Endodermal cell (in vitro differentiated cells): ENCODE measurements around the gene NPEPL1. TPM values are rescaled to one million over a fixed set of nuclear protein-coding genes. Genes with fewer than 3 reads are reported as not detected.
"Not testable (repeated sequence)": the region's sequence is repeated elsewhere in the genome, so short reads cannot be mapped to it uniquely, and the experiment has no call there.

Experiments used
- DNase-seq: peaks from one replicate; pipeline ENCODE4 v3.0.0-alpha.2; 2017
- H3K27ac ChIP-seq: 2 replicates; pipeline ENCODE4 v1.5.1; 2013; ENCODE audit warnings: mild to moderate bottlenecking, low read depth, low read length, moderate library complexity
- H3K27me3 ChIP-seq: 2 replicates; pipeline ENCODE4 v1.6.1; 2013; ENCODE audit warnings: mild to moderate bottlenecking, low read length, moderate library complexity; ENCODE audit not compliant: insufficient read depth, control insufficient read depth, poor library complexity, severe bottlenecking
- H3K36me3 ChIP-seq: 2 replicates; pipeline ENCODE4 v1.7.0; 2013; ENCODE audit warnings: mild to moderate bottlenecking, low read length, moderate library complexity; ENCODE audit not compliant: control insufficient read depth, insufficient read depth
- H3K4me1 ChIP-seq: one replicate; pipeline ENCODE4 v1.7.0; 2013; ENCODE audit warnings: low read length; ENCODE audit not compliant: control insufficient read depth, insufficient read depth
- H3K4me3 ChIP-seq: 2 replicates; pipeline ENCODE4 v1.5.1; 2013; ENCODE audit warnings: mild to moderate bottlenecking, low read length, moderate library complexity
- H3K9ac ChIP-seq: 2 replicates; pipeline ENCODE4 v1.6.1; 2013; ENCODE audit warnings: mild to moderate bottlenecking, low read length, moderate library complexity; ENCODE audit not compliant: poor library complexity, severe bottlenecking; ENCODE audit errors: extremely low read depth
- H3K9me3 ChIP-seq: 2 replicates; pipeline ENCODE4 v1.6.1; 2013; ENCODE audit warnings: mild to moderate bottlenecking, low read length, moderate library complexity; ENCODE audit not compliant: control insufficient read depth
- H3K27ac Mint-ChIP-seq: 2 replicates; pipeline ENCODE4 v1.8.0; 2020; ENCODE audit warnings: mixed read lengths
- H3K27me3 Mint-ChIP-seq: 2 replicates; pipeline ENCODE4 v1.8.0; 2021; ENCODE audit warnings: mild to moderate bottlenecking, mixed read lengths; ENCODE audit not compliant: insufficient read depth
- H3K36me3 Mint-ChIP-seq: 2 replicates; pipeline ENCODE4 v1.8.0; 2020; ENCODE audit warnings: low read depth, mixed read lengths
- H3K4me1 Mint-ChIP-seq: 2 replicates; pipeline ENCODE4 v1.8.0; 2020; ENCODE audit warnings: mixed read lengths
- H3K4me3 Mint-ChIP-seq: 2 replicates; pipeline ENCODE4 v1.8.0; 2020; ENCODE audit warnings: mild to moderate bottlenecking, moderate library complexity, mixed read lengths
- H3K9me3 Mint-ChIP-seq: 2 replicates; pipeline ENCODE4 v1.8.0; 2020; ENCODE audit warnings: mild to moderate bottlenecking, mixed read lengths
- CTCF ChIP-seq: fragments of 200-600 bp; sonication (generic); conservative IDR thresholded peaks from 2 replicates; pipeline ENCODE4 v1.5.0; 2021; ENCODE audit warnings: antibody characterized with exemption, mild to moderate bottlenecking
- WGBS, 2 experiments: methylation state at CpG; one replicate each; pipeline versions ENCODE4 v1.1.5 to v1.1.7; 2013; ENCODE audit warnings: missing lambda C conversion rate in 2 of 2, mixed read lengths in 1 of 2; ENCODE audit not compliant: insufficient coverage in 1 of 2, insufficient read length in 1 of 2; 5-methylcytosine and 5-hydroxymethylcytosine counted together
- total RNA-seq, 2 donors: library from RNA; stranded (reverse); fragmentation: NEBNext Ultra II Directional in 1 of 2; extraction: Animal tissue kit (Norgen Biotek cat#: 25700) in 1 of 2; gene quantifications; 2 replicates in 1 of 2; 3 replicates in 1 of 2; pipeline ENCODE4 v1.2.1, GENCODE V29; 2021

The NPEPL1 gene
- total RNA-seq, 2 donors from 2014 or later, result 52.9 to 72.8 TPM

- no peak overlapping the region for H3K27ac ChIP-seq
- DNase-seq, result peak; percentile 16
- H3K36me3 Mint-ChIP-seq, result no peaks in the 10 kb centered on the region
- H3K4me3 ChIP-seq, result no peak overlapping the region
- H3K9me3 Mint-ChIP-seq, result no peaks in the 10 kb centered on the region
- WGBS, 2 experiments, result 90 to 92% methylated on average over 3 to 5 of the region's 5 CpGs
- H3K9ac ChIP-seq, result no peak overlapping the region
- no peaks in the 10 kb centered on the region for H3K36me3 ChIP-seq
- H3K4me3 Mint-ChIP-seq, result no peak overlapping the region
- H3K27ac Mint-ChIP-seq, result no peak overlapping the region
- no peaks in the 10 kb centered on the region for H3K9me3 ChIP-seq
- H3K4me1 ChIP-seq, result no peaks in the 10 kb centered on the region
- TF ChIP-seq CTCF, result no peak
- H3K27me3 ChIP-seq, result no peaks in the 10 kb centered on the region
- peaks cover 32% of the 10 kb centered on the region for H3K27me3 Mint-ChIP-seq
- peaks cover 6% of the 10 kb centered on the region for H3K4me1 Mint-ChIP-seq
Measured at GRCh38 chr20:58749979-58750378, 57.4 kb downstream of the NPEPL1 start.

- H3K9ac ChIP-seq, H3K4me1 Mint-ChIP-seq, H3K4me3 Mint-ChIP-seq, H3K27me3 ChIP-seq, H3K36me3 ChIP-seq, H3K4me3 ChIP-seq, H3K9me3 Mint-ChIP-seq, H3K36me3 Mint-ChIP-seq, H3K27ac ChIP-seq, H3K27ac Mint-ChIP-seq, H3K9me3 ChIP-seq, H3K4me1 ChIP-seq: not testable (repeated sequence)
- peak; percentile 9 for DNase-seq
- 83 to 89% methylated on average over 2 of the region's 2 CpGs for WGBS, 2 experiments
- peaks cover 30% of the 10 kb centered on the region for H3K27me3 Mint-ChIP-seq
Measured at GRCh38 chr20:58750706-58751105, 58.1 kb downstream of the NPEPL1 start.

- H3K27ac ChIP-seq, result no peak overlapping the region
- H3K9me3 ChIP-seq, result no peaks in the 10 kb centered on the region
- H3K4me3 ChIP-seq, result no peak overlapping the region
- Mint-ChIP-seq H3K4me3 (no peak overlapping the region), H3K27me3 (peaks cover 20% of the 10 kb centered on the region), H3K9me3 (no peaks in the 10 kb centered on the region), H3K36me3 (no peaks in the 10 kb centered on the region), H3K4me1 (peaks cover 6% of the 10 kb centered on the region), H3K27ac (no peak overlapping the region)
- H3K9ac ChIP-seq, result no peak overlapping the region
- no peaks in the 10 kb centered on the region for H3K27me3 ChIP-seq
- DNase-seq, result peak; percentile 25
- H3K36me3 ChIP-seq, result no peaks in the 10 kb centered on the region
- no peaks in the 10 kb centered on the region for H3K4me1 ChIP-seq
- WGBS, 2 experiments, result 92 to 95% methylated on average over 4 to 10 of the region's 10 CpGs
- TF ChIP-seq CTCF, result no peak
Measured at GRCh38 chr20:58751979-58752378, 59.4 kb downstream of the NPEPL1 start.

GRCh38 chr20:58752565-58752964, 60.0 kb downstream of the NPEPL1 start:
- no peaks in the 10 kb centered on the region for H3K27me3 ChIP-seq
- no peaks in the 10 kb centered on the region for H3K36me3 ChIP-seq
- H3K27ac Mint-ChIP-seq, result no peak overlapping the region
- H3K9me3 Mint-ChIP-seq, result no peaks in the 10 kb centered on the region
- H3K9me3 ChIP-seq, result no peaks in the 10 kb centered on the region
- peaks cover 6% of the 10 kb centered on the region for H3K4me1 Mint-ChIP-seq
- no peak for TF ChIP-seq CTCF
- no peak overlapping the region for H3K4me3 ChIP-seq
- no peak overlapping the region for H3K9ac ChIP-seq
- H3K4me1 ChIP-seq, result no peaks in the 10 kb centered on the region
- H3K27me3 Mint-ChIP-seq, result peaks cover 16% of the 10 kb centered on the region
- no peak overlapping the region for H3K4me3 Mint-ChIP-seq
- DNase-seq, result peak; percentile 37
- no peak overlapping the region for H3K27ac ChIP-seq
- no peaks in the 10 kb centered on the region for H3K36me3 Mint-ChIP-seq
- WGBS, 2 experiments, result 80 to 91% methylated on average over 1 to 6 of the region's 6 CpGs
